Esophagus squamous epithelium (tissue), 4 donors: ENCODE data around the gene CYP2F1.

Experiments
- POLR2A ChIP-seq, 4 donors: fragments of 450-650 bp; IDR thresholded peaks; one replicate each; pipeline ENCODE4 v1.6.1; 2017; ENCODE audit warnings: antibody characterized with exemption in 4 of 4, mild to moderate bottlenecking in 4 of 4, moderate library complexity in 3 of 4
- TF ChIP-seq, protein P1 (sequence below), 6 experiments: fragments of 450-650 bp in 4 of 6; fragments of 200-600 bp in 2 of 6; sonication (generic) in 2 of 6; IDR thresholded peaks; one replicate each; pipeline ENCODE4 v1.5.1; 2016 to 2019; ENCODE audit warnings: antibody characterized with exemption in 6 of 6, mild to moderate bottlenecking in 4 of 6, moderate library complexity in 4 of 6

DNA sequence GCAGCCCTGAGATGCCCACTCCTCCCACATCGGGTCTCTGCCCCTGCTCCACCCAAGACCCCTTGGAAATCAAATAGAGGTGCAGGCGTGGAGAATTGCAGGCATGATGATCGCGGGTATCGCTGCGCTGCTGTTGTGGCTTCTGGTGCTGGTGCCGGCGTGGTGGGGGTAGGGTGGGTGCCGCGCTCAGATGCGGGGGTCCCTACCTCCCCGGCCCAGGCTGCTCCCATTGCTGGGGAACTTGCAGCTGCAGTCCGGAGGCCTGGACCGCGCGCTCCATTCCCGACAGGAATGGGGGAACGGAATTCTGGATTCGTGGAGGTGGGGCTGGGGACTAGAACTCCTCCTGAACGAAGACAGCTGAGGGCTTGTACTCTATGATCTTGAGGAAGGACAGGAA, 20.4 kb downstream of the CYP2F1 start:
- TF ChIP-seq, protein P1, sequence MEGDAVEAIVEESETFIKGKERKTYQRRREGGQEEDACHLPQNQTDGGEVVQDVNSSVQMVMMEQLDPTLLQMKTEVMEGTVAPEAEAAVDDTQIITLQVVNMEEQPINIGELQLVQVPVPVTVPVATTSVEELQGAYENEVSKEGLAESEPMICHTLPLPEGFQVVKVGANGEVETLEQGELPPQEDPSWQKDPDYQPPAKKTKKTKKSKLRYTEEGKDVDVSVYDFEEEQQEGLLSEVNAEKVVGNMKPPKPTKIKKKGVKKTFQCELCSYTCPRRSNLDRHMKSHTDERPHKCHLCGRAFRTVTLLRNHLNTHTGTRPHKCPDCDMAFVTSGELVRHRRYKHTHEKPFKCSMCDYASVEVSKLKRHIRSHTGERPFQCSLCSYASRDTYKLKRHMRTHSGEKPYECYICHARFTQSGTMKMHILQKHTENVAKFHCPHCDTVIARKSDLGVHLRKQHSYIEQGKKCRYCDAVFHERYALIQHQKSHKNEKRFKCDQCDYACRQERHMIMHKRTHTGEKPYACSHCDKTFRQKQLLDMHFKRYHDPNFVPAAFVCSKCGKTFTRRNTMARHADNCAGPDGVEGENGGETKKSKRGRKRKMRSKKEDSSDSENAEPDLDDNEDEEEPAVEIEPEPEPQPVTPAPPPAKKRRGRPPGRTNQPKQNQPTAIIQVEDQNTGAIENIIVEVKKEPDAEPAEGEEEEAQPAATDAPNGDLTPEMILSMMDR (IDR thresholded peaks at IDR 0.05) = no peak
- no peak for TF ChIP-seq POLR2A (IDR thresholded peaks at IDR 0.05)
